ENCODE results near the gene AGR2. TPM values are rescaled to one million over a fixed set of nuclear protein-coding genes. Genes with fewer than 3 reads are reported as not detected.
A peak's percentile ranks its signal among the peaks of the same experiment; 100 is the strongest.
"Not testable (repeated sequence)": the region's sequence is repeated elsewhere in the genome, so short reads cannot be mapped to it uniquely, and the experiment has no call there.

AGR2 gene
- total RNA-seq, 1 experiment from 2014 or later = 650 TPM

DNA sequence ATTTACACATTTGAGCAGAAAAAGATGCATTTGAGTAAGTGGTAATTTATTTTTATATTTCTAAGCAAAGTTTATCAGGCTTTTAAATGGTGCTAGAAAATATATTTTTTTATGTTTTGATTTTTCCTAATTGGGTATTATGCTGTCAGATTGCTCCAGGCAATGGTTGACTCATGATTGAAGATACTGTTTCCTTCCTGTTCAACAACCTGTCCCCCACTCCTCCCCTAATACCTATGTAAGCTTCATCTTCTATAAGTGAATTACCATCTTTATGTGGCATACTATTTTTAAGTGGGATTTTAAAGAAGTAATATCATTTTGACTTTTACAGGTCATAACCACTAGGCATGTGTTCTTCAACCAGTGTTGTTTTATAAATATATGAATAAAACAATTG lies 29.8 kb downstream of the AGR2 start:
- no peak for DNase-seq (ENCODE audit: extremely low read depth, low read depth)

DNA sequence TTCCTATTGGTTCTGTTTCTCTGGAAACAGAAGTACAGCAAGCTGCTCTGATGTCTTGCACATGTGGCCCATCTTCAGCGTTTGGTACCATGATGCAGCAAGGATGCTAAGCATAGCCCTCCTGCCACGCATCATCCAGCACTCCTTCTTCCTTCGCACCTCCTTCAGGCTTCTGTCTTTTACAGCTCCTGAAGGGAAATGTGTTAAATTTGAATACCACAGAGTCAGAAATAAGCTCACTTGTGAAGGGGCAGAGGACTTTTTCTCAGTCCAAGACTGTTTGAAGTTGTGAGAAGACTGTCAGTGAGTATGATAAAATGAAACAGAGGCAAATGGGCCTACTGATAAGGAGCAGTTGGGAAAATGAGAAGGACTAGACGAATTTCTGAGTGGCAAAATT lies 30.5 kb downstream of the AGR2 start:
- no peak for DNase-seq (ENCODE audit: extremely low read depth, low read depth)

DNA sequence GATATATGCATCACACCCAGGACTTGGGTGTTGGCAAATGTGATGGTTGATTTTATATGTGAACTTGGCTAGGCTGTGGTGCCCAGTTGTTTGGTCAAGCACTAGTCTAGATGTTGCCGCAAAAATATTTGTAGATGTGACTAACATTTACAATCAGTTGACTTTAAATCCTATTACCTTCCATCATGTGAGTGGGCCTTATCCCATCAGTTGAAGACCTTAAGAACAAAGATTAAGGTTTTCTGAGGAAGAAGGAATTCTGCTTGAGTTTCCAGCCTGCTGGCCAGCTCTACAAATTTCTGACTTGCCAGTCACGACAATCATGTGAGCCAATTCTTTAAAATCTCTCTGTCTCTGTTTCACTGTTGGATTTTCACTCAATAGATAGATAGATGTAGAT lies 30.9 kb downstream of the AGR2 start:
- no peak for DNase-seq (ENCODE audit: extremely low read depth, low read depth)

DNA sequence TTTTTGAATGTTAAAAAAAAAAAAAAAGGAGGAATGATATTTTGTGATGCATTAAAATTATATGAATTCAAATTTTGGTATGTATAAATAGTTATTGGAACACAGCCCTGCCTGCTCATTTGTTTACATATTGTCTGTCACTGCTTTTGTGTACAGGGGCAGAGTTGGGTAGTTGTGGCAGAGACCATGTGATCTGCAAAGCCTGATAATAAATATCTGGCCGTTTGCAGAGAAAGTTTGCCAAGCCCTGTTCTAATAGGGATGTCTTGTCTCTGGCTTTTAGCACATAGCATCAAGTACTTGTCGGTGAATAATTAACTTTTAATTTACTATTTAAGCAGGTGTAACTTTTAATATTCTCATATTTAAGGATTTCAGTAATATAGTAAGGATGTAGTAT lies 31.5 kb downstream of the AGR2 start:
- DNase-seq (ENCODE audit: extremely low read depth, low read depth) = no peak

DNA sequence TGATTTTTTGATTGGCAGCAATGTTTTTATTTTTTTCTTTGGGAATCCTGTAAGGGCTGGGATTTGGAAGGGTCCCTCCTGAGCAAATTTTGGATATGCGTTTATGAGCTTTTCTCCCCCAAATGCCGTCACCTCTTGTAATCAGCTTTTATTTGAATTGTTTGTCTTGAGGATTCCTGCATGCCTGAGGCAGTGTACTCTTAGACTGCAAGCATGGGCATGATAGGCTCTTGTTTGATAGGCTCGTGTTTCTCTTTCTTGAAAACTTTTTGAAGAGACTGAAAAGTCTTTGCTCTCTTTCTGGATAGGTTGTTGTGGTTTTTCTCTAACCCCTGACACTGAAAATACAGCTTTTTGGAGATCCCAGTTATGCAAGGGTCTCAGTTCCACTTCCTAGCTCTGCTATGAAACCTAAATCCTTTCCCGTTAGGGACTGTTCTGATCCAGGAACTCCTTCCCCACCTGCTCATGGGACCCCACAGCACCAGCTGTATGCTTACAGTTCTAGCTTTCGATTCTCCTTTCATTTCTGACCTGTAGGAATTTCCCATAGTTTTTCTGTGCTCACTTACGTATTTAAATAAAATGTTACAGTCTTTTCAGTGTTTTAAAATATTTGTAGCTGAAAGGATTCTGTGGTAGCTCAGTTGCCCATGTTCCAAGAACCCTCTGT lies 34.0 kb downstream of the AGR2 start:
- DNase-seq (ENCODE audit: extremely low read depth, low read depth) = no peak

DNA sequence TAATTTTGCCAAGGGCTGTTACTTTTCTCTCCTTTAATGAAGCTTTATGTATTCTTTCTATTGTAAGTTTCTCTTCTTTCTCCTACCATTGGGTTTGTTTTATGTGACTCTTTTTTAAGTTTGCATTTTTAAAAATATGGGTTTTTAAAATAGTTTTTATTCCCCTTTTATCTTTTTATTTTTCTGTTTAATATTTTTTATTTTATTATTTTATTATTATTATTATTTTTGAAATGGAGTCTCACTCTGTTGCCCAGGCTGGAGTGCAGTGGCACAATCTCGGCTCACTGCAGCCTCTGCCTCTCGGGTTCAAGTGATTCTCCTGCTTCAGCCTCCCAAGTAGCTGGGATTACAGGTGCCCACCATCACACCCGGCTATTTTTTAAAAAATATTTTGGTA lies 34.8 kb downstream of the AGR2 start:
- not testable (repeated sequence) for DNase-seq (ENCODE audit: extremely low read depth, low read depth)

DNA sequence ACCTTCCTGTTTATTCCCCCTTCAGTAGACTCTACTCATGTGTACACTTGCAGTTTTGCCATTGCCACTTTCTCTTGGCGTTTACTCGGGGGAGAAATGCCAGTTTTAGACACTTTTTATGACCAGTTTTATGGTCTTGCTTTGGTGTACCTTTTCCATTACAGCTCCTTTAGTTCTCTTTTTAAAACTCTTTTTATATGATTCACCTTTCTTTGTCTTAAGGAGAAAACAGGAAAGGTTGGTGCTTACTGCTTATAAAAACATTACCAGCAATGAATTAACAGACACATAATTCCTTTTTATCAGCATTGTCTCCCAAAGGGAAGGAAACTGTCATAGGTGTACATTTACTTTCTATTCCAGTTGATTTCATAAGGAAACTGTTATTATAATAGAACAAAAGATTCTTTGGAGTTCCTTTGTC lies 39.4 kb downstream of the AGR2 start:
- no peak for DNase-seq (ENCODE audit: extremely low read depth, low read depth)

DNA sequence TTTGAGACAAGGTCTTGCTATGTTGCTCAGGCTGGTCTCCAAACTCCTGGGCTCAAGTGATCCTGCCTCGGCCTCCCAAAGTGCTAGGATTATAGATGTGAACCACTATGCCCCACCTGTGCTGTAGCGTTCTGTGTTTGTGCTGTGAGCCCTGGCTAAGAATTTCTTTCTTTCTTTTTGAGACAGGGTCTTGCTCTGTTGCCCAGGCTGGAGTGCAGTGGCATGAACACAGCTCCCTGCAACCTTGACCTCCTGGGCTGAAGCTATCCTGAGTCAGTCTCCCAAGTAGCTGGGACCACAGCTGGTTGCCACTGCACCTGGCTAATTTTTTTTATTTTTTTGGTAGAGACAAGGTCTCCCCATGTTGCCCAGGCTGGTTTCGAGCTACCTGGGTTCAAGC lies 39.9 kb downstream of the AGR2 start:
- no peak for DNase-seq (ENCODE audit: extremely low read depth, low read depth)

DNA sequence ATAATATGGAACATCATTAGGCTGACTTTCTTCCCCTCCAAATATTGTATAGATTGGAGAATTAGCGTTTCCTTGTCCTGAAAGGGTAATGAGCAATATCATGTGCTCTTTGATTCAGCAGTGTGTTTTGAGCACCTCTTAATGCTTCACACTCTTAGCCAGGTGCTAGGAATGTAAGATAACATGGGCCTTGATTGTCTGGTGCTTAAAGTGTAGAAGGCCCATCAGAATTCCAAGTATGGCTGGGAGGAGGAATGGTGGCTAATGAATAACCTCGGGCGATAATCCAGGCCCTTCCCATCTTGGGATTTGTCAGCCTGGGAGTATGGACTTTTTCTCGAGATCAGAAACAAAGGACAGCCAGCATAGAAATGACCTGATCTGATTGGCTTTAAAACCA lies 42.6 kb downstream of the AGR2 start:
- DNase-seq (ENCODE audit: extremely low read depth, low read depth) = no peak

DNA sequence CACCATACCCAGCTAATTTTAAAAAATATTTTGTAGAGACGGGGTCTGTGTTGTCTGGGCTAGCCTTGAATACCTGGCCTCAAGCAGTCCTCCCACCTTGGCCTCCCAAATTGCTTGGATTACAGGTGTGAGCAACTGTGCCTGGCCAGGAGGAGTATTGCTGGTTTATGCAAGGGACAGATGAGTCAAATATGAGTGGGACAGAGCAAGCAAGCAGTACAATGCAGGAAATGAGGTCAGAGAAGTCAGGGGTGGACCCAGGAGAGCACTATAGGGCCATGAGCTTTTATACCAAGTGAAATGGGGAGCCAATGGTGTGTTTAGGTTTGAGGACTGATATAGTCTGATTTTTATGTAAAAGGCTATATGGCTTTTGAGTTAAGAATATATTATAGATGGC lies 45.0 kb downstream of the AGR2 start:
- DNase-seq (ENCODE audit: extremely low read depth, low read depth) = no peak

DNA sequence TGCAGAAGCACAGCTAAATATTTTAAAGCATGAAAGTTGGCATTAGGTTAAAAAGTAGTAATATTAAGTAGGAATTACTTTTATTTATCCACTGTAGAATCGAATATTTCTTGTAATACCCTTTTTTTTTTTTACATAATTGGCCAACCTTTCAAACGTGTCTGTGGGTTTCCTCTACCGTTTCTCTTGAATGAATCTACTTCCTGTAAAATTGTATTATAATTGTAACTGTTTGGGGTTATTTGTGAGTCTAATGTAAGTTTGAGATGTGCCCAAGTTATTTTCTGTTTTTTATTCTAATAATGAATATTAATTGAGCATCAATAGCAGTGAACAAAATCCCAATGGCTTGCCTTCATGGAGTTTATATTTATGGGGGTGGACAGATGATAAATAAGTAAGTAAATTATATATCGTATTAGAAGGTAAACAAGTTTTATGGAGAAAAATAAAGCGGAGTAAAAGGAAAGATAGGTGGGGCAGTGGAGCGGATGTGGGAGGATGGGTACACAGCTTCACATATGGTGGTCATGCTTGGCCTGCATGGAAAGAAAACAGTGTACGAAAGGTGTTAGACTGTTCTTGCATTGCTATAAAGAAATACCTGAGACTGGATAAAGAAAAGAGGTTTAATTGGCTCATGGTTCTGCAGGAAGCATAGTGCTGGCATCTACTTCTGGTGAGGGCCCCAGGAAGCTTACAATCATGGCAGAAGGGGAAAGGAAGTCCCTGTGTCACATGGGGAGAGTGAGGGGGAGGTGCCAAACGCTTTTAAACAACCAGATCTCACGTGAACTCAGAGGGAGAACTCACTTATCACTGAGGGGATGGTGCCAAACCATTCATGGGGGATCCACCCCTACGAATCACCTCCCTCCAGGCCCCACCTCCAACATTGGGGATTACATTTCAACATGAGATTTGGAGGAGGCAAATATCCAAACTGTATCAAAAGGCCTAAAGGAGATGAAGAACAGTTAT lies 45.9 kb downstream of the AGR2 start:
- no peak for DNase-seq (ENCODE audit: extremely low read depth, low read depth)

DNA sequence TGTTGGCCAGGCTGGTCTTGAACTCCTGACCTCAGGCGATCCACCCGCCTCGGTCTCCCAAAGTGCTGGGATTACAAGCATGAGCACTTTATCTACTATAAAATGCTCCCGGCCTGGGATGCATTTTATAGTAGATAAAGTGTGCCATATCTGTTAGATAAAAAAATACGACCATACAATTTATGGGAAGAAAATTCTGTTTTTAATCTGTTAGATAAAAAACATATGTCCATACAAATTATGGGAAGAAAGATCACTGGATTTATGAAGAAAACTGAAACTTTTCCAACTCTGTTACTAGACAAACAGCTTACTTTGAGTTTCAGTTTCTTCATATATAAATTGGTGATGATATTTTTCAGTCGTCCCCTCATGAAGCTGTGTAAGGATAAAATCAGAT lies 46.8 kb downstream of the AGR2 start:
- DNase-seq (ENCODE audit: extremely low read depth, low read depth) = no peak

DNA sequence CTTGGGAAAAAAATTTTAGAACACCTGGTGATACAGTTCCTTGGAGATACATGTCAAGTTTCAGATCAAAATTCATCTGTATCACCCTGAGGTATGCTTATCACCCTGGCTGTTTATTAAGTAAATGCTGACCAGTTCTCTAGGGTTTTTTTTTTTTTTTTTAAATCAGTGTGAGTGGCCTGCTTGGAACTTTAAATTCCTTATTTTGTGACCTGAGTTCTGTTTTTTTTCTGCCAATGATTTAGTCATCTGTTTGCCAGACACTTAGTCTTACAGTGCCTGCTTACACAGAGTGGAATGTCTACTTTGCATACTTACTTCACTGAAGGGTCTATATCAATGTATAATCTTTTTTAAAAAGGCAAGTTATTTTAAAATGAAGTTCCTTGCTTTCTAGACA lies 49.4 kb downstream of the AGR2 start:
- DNase-seq (ENCODE audit: extremely low read depth, low read depth) = no peak

DNA sequence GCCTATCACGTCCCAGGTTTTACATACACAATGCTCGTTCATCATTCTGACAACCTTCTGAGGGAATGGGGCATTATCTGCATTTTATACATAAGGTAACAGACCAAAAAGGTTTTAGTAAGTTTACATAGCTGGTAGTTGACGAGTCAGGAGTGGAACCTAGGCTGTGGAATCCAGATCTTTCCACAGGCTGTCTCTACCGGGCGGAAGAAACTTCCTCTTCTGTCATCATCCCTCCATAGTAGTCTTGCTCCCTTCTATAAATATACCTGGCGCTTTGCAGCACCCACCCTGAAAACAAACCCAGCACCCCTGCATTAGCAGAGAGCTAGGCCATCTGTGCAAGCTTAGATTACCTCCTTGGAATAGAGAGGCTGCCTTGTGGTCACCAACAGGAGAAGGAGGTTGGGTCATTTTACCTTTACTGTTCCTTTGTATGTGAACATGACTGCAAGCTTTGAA lies 49.9 kb downstream of the AGR2 start:
- no peak for DNase-seq (ENCODE audit: extremely low read depth, low read depth)

DNA sequence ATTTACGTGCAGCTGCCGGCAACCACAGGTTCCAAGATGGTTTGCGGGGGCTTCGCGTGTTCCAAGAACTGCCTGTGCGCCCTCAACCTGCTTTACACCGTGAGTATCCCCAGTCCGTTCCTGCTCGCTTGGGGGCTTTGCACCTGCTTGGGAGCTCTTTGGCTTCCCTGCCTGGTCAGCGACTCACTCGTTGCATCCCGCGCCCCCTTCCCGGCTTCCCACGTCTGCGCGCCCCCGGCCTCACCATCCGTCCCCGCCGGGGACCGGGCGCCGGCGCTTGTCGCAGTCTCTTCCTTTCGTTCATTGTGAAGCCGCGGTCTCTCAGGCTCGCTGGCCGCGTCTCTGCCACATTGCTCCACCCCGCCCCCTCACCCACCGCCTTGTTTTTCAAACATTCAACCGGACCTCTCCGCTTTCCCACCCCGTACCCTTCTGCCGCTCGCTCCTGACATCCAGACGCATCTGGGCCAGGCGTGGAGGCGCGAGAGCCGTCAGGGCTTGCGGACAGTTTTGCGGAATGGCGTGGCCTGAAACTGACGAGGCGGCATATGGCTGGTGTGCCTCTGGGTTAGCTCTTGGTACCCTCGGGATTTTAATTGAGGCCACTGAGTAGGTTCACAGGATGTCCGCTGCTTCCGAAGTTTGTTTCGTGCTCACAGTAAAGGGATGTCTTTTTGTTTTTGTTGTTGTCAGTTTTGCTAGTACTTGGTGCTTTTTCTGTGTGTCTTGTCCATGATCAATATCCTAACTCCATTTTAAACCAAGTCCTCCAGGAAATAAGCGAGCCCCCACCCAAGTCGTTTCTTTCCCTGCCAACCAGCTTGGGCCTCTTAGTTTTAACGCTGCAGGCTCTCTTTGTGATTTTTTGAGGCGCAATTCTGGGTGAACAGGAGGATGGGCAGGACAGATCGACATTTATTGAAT lies 50.6 kb downstream of the AGR2 start:
- no peak for DNase-seq (ENCODE audit: extremely low read depth, low read depth)

DNA sequence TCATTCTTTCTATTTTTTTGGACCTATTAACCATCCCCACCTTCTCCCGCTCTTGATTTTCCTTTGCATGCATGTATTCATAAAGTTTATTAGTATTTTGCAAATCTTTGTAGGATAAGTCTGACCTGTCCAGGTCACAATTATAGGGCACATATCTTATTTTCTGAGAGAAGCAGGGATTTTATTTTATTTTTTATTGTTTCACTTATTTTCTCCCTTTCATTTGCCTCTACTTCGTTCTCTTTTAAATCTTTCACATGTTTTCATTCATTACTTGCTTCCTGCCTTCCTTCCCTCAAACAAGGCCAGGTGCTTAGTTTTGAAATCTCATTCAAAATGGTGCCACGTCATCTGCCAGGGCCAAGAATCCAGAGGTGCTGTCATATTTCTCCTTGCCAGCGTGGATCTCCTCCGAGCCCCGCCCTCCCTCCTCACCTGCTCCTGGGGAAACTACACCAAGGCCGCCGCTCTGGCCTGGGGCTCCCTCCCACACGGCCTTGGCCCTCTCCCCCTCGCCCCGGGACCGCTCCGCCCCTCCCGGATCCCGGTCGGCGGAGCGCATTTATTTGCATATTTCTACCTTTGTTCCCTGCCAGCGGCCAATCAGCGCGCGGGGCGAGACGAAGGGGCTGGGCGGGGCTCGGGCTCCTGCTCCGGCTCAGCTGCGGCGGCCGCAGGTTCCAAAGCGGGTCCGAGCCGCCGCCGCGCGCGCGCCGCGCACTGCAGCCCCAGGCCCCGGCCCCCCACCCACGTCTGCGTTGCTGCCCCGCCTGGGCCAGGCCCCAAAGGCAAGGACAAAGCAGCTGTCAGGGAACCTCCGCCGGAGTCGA lies 51.5 kb downstream of the AGR2 start, which contains the start of gene TSPAN13:
Gene TSPAN13, plus strand, starts transcription at position 654 of the 830 bp plus-strand sequence. CDS start 213 bp downstream, outside the sequence.
- DNase-seq (ENCODE audit: extremely low read depth, low read depth) = peak; percentile 85

DNA sequence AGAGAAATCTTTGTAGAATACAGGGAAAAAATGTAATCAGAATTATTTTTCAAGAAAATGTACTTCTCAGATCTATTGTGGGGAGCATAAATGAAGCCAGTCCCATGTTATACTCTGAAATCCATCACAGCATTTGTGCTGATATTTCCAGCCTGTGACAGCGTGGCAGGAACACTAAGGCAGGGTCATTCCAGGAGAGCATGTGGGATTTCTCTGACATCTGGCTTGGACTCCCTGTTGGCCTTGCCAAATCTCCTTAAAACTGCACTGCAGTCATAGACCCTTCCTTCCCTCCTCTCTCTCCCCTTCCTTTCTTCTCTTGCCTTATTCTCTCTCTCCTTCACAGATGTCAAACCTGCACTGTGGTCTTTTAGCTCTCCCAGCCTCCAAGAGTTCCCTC lies 57.7 kb downstream of the AGR2 start:
- no peak for DNase-seq (ENCODE audit: extremely low read depth, low read depth)

DNA sequence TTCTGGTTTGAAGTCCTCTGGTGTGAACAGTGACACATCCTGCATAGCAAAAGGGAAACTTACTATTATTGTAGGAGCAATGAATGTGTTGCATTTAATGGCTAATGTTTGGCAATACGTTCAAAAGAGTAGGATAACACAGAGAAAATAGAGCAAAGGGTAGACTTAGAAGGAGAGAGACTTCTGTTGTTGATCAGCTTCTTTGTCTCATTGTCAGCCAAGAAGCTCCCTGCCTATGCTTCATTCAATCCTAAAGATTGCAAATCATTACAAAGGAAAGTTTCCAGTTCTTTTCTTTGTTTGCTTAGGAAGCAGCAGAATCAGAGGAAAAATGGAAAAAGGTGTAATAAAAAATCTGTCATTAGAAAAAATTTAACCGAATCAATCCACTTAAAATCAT lies 59.2 kb downstream of the AGR2 start:
- DNase-seq (ENCODE audit: extremely low read depth, low read depth) = no peak

DNA sequence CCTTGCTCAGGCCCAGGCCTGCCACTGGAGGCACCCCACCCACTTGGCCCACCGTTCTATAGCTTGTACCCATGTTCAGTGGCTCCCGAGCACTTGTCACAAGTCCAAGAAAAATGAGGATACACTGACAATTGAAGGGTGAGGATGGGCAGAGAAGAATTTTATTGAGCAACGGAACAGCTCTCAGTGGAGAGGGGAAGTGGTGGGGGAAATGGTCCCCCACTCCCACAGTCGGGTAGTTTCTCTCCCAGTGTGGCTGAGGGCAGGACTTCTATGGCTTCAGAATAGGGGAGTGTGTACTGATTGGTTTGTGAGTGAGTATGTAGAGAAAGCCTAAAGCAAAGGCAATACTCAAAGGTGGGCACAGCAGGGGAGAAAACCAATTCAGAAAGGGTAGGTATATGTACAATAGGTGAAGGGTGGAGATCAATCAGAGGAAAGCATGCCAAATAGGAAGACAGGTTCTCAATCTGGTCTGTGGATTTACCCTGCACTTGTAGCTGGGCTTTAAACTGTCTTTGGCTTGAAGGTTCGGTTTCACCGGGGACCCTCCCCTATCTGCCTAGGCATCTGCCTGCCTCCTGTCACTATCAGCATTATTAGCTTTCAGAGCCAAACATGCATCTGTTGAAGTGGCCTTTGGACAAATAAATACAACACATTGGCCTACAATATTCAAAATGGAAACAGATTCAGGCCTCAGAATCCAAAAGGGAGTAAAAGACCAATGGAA lies 60.1 kb downstream of the AGR2 start:
- DNase-seq (ENCODE audit: extremely low read depth, low read depth) = no peak
